Pulmonary artery endothelial cell (primary cell): ENCODE data around the gene SARS1. TPM values are rescaled to one million over a fixed set of nuclear protein-coding genes. Genes with fewer than 3 reads are reported as not detected.

ENCODE experiments used
- DNase-seq: peaks from one replicate; pipeline ENCODE4 v3.0.0-alpha.2; 2011; ENCODE audit warnings: low read depth, low spot score
- total RNA-seq: library from RNA; depleted of rRNA; stranded (reverse); fragments of >200 nt; gene quantifications from 2 replicates; pipeline ENCODE4 v1.2.3, GENCODE V29; 2014

SARS1 gene
- total RNA-seq, 1 donor from 2014 or later: 251 TPM

DNA sequence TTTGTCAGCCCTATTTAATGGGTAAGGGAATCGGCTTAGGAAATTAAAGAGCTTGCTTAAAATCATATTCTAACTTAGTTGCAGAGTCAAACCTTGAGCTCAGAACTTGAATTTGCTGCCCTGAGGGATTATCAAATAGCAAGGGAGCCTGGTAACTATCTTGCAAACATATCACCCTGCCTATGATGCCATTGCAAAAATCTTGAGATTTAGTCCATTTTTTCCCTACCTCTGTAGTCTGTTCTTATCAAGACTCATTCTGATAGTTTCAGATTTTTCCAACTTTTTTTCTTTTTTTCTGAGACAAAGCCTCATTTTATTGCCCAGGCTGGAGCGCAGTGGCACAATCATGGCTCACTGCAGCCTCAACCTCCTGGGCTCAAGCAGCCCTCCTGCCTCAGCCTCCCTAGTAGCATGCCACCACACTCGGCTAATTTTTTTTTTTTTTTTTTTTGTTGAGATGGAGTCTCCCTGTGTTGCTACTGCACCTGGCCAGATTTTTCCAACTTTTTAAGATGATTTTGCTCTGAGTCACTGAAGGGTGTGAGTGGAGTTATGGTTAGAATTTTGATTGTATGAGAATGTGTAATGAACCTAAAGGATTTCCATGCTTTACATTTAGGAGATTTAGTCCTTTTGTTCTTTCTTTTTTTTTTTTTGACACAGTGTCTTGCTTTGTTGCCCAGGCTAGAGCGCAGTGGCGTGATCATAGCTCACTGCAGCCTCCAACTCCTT is 12.2 kb downstream of the SARS1 start:
- no peak for DNase-seq

DNA sequence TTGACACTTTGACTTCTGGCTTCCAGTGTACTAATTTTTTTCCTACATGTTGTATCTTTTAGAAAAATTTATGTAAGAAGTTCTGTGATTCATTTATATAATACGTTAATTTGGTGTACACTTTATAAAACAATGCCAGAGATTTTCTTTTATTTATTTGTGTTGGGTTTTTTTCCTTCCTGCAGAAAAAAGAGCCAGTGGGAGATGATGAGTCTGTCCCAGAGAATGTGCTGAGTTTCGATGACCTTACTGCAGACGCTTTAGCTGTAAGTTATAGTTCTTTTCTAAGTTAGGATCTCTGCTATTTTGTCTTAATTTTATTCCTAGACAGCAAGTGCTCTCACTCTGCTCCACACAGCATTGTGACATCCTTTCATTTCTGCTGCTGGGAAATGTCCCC is 14.4 kb downstream of the SARS1 start:
- DNase-seq: no peak

DNA sequence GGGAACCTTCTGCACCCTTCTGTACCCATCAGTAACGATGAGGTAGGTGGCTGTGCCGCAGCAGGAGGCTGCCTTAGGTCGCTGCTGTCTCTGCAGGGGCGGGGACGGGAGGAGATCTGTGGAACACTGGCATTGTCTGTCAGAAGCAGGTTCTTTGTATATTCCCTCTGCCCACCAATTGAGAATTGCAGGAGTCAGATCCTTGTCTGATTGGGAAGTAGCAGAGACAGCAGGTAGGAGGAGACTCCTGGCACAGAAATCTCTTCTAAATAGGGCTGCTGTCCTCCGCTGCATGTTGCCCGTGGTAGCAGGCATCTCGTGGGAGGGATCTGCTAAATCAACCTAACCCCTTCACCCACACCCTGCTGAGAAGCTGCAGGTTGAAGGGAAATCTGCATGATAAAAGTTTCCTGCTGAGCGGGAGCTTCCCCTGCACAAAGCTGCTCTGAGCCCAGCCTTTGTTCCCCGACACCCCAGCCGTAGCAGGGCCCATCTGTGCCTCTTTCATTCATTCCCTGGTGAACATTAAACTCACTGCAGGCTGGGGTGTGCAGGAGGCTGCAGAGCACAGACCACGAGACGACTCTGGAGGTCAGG is 15.9 kb downstream of the SARS1 start:
- DNase-seq: no peak

DNA sequence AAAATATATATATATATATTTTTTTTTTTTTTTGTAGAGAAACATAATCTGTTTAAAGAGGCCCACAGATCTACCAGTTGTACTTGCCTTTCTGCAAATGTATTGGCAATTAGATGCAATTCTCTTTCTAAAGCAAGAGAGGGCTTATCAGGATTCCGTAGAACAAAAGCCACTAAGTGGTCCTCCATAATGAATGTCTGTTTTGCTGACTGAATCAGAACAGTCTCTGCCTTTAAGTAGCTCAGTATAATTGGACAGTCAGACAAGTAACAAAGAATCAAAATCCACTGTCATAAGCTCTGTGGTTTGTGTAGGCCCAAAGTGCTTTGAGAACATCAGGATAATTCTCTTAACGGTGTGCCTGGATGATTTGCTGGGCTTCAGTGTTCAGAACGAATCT is 17.3 kb downstream of the SARS1 start:
- DNase-seq: no peak

DNA sequence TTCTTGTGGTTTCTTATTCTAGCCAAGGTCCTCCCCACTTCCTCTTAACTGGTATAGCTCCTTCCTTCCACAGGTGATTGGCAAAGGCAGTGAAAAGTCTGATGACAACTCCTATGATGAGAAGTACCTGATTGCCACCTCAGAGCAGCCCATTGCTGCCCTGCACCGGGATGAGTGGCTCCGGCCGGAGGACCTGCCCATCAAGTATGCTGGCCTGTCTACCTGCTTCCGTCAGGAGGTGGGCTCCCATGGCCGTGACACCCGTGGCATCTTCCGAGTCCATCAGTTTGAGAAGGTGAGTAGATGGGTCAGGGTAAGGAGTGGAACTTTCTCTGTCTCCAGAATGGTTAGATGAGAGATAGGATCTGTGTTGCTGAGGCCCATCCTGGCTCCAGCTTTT is 21.4 kb downstream of the SARS1 start:
- no peak for DNase-seq

DNA sequence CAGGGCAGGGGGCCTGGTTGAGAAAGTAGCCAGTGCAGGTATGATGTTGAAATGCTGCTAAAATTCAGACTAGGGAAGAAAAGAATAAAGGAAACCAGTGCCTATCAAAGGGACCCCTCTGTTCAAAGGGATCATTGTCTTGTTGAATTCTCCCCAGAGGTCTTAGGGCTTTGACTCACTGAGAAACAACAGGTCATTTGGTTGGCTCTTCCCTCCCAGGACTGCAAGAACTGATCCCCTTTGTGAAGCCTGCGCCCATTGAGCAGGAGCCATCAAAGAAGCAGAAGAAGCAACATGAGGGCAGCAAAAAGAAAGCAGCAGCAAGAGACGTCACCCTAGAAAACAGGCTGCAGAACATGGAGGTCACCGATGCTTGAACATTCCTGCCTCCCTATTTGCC is 23.8 kb downstream of the SARS1 start:
- no peak for DNase-seq

DNA sequence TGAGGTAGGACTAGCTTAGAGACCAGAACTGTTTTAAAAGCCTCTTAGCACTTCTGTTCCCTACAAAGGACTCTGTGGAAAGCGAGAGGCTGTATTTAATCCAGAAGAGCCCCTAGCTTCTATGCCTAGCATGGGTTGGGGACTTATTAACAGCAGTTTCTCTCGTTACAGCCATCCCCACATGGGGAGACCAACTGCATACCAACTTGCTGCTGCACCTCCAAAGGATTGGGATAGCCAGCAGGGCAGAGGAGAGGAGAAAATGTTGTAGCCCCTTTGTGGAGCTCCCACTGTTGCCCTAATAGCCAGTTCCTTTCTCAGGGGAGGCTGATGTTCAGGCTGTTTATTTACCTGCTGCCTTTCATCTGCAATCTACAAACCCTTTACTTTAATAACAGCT is 24.7 kb downstream of the SARS1 start:
- DNase-seq: no peak

DNA sequence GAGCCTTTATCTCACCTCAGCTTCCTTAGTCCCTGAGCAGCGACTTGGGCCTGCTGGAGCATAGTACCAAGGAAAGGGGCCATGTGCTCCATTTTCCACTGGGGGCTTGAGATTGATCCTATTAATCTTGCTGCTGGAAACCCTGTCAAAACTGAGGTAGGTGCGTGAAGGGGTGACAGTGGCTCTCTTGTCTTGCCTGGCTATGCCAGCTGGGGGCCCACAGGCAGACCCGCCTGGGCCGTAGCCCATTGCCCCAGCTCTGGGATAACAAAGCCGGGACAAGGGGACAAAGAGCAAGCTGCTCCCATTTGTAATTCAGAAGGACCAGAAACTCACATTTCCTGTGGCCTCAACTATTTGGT is 25.3 kb downstream of the SARS1 start:
- no peak for DNase-seq

DNA sequence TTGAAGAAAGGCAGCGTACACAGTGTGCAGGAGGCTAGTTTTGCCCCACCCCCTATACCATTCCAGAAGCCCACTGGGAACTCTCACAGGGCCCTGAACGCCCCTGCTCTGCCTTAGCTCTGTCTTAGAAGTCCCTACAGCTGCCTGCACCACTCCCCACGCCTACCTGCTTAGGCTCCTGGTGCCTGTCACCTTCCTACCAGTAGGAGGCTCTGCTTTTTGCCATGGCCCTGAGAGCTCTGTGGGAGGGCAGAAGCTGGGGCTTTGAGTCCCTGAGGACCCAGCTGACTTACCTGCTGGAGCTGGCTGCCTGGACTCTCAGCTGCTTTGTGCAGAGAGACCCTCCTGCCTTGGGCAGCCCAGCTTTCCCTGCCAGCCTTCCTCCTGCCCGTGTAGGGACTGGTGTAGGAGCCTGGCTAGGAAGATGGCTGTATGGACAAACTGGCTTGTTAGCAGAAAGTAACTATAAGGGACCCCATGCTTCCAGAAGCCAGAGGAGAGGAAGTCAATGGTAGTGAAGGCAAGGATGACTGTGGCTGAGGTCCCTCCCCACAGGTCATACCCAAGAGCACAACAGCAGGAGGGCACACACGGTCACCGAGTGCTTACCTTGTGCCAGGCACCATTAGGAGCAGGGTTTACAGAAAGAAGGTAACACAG is 25.8 kb downstream of the SARS1 start:
- no peak for DNase-seq

DNA sequence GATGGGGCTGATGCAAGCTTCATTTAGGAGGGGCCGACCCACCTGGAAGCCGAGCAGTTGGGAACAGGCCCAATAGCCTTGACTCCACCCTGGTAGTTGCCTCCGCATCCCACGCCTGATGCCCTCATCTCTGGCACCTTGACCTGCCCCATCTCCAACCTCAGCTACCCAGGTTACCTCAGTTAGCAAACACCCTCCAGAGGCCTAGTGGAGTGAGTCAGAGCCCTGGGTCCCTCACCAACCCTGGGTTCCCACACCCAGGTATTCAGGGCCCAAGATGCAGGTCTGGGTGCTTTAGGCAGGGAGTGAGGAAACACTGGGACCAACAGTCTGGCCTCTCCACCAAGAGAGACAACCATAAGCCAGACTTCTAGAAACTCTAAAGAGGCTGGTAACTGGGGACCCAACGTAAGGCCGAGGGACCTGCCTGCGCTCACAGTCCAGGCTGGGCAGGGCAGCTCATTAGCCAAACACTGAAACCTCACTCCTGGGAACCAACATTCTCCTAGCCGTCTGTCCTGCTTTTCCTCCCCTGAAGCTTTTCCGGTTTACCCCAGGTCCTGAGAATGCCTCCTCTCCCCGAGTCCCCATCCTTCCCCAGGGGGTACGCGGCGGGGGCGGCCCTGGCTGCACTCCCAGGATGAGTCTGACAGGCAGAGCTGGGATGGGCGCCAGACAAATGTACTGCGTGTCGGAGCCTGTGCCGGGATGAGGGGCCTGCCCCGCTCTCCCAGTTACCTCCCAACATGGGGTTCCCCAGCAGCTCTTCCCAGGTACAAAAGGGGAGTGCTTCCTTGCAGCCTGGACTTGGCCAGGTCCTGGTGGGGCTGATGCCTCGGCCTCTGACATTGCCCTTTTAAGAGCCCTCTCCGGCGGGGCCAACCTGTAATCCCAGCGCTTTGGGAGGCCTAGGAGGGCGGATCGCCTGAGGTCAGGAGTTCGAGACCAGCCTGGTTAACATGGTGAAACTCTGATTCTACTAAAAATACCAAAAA is 26.7 kb downstream of the SARS1 start:
- DNase-seq: no peak

DNA sequence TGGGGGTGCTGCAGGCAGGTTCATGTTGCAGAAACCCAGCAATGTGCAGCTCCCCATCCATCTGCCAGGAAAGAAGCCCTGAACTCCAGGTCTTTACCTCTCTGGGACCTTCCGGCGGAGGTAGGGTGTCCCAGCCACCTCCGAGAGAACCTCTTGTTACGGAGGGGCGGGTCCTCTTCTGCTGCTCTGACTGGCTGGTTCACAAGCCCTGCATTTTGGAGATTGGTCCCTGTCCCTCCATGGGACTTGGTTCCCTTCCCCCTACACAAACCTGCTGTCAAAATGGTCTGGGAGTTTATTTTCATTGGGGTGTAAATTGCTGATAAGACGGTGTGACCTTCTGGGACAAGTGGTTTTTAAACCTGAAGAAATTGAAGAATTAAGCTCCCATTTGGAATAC is 27.6 kb downstream of the SARS1 start:
- no peak for DNase-seq

DNA sequence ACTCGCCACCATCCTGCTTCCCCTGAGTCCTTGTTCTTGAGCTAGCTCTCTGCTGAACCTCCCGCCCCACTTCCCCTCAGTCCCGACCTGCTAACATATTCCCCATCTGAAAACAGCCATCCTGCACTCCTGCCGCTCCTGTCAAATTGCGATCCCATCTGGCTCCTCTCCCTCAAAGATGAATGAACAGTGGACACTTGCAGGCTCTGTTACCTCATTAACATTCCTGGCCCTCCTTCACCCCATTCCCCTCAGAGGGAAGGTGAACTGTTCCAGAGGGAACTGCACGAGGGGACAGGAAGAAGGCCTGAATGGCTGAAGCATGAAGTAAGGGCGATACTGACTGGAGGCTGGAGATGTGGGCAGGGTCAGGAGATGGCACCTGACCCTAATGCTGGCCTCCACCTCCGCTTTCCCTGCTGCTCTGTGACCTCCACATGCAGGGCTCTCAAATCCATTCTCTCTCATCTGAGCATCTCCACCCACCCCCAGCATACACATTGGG is 28.2 kb downstream of the SARS1 start:
- DNase-seq: no peak

DNA sequence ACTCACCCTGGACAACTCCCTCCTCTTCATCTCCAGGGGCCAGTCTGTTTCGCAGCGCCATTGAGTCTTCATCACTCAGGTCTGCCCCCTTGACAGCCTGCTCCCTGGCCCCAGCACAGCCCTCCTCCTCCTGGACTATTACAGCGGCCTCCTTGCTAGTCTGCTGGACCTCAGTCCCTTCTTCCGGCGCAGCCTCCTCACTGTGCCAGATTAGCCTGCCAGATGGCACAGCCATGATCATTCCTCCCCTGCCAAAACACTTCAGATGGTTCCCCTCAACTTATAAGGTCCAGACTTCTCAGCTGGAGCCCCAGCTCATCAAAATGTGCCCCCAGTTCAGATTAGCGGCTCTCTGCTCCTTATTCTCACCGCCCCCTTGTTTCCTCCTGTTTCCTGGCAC is 28.7 kb downstream of the SARS1 start:
- DNase-seq: no peak

DNA sequence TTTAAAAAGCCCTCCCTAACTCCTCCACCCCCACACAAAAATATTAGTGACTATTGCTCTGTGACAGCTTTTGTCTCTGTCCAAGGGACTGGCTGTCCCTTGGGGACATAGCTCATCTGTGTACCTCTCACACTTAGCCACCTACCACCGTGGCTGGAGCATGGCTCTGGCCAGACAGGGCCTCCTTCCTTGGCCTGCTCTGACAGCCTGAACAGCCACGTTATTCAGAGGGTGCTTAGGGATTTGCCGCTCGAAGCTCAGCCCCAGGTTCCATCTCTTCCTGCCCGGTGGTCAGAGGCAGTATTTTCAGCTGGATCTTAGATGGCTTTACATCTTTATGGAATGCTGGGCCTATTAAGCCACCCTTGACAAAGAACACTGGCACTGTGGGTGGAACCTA is 29.5 kb downstream of the SARS1 start:
- DNase-seq: no peak

DNA sequence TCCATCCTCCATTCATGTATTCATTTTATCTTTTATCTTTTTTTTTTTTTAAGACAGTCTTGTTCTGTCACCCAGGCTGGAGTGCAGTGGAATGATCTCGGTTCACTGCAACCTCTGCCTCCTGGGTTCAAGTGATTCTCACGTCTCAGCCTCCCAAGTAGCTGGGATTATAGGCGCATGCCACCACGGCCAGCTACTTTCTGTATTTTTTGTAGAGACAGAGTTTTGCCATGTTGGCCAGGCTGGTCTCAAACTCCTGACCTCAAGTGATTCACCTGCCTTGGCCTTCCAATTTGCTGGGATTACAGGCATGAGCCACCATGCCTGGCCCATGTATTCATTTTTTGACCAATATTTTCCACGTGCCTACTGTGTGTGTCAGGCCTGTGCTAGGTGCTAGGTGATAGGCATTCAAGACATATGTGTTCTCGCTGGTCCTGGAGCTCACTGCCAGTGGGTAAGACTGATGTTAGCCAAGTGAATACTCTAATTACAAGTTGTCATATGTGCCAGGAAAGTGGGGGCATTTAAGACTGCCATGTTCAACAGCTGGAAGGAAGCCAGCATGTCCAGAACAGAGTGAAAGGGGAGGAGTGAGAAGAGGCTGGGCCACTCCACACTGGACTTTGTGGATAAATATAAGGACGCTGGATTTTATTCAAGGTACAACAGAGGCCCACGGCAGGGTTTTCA is 30.3 kb downstream of the SARS1 start:
- no peak for DNase-seq

DNA sequence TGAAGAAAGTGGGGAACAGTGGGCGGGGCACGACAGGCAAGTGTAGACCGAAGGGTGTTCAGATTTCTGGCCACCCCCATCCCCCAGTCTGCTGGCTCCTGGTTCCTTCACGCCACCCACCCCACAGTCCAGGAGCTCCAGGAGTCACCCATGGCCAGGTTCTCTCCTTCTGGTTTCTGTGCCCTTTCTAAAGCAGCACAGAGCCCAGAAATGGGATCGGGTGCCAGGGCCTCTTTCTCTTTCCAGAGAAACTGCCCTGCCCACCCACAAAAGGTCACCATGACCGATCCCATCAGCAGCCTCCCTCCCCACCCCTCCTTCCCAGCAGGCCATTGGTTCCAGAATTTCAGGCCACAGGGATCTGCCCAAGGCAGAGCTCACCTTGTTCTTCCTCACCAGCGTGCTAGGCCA is 32.4 kb downstream of the SARS1 start:
- no peak for DNase-seq

DNA sequence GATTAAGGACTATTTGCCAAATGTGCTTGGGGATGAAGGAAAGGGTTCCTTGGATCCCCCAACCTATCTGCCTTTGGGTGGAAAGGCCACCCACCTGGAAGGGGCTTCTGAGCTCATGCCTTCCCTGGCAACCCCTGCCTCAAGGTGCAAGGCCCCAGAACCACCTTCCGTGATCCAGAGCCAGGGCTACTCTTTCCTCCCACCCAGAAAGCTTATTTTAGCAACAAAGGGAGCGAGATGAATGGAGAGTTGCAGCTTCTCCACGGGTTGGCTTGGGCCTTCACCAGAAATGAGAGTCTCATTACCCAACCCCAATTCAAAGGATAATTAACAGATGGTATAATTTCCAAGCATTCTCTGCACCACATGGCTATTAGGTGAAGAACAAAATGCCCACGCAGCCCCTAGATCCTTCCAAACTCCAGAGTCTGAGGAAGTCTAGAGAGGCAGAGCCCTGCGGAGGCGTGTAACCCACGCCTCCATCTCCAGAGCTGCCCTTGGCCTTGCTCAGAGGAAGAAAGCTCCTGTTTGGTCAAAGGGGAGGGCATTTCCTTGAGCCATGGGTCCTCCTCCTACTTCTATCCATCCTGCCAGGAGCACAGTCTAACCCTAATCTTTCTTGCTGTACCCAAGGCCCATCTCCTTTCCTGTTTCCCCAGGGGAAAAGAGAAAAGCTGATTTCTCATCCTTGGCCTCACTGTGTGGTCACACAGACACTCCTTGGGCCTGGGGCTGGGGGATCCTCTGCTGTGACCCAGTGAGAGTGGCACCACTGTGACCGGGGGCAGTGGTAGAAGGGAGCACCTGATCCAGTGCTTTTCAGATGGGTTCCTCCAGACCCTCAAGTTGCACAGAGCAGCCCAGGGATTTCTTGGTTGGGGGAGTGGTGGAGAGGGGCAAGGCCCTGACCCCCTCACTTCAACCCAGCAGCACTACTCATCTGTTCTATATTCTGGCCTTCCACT is 34.0 kb downstream of the SARS1 start:
- no peak for DNase-seq

DNA sequence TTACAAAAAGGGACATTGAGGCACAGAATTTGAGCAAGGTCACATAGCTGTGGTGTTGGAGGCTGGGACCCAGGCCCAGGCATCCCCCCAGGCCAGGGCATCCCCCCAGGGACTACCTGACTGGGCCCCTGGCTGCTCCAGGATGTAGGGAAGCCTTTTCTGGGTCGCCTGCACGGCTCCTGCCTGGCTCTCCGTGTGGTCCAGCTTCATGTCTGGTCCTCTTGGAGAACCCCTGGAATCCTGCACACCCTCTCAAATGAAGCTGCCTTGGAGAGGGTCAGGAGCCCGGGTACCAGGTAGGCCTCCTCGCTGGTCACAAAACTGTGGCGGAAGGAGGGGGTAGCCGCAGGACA is 34.7 kb downstream of the SARS1 start:
- no peak for DNase-seq

DNA sequence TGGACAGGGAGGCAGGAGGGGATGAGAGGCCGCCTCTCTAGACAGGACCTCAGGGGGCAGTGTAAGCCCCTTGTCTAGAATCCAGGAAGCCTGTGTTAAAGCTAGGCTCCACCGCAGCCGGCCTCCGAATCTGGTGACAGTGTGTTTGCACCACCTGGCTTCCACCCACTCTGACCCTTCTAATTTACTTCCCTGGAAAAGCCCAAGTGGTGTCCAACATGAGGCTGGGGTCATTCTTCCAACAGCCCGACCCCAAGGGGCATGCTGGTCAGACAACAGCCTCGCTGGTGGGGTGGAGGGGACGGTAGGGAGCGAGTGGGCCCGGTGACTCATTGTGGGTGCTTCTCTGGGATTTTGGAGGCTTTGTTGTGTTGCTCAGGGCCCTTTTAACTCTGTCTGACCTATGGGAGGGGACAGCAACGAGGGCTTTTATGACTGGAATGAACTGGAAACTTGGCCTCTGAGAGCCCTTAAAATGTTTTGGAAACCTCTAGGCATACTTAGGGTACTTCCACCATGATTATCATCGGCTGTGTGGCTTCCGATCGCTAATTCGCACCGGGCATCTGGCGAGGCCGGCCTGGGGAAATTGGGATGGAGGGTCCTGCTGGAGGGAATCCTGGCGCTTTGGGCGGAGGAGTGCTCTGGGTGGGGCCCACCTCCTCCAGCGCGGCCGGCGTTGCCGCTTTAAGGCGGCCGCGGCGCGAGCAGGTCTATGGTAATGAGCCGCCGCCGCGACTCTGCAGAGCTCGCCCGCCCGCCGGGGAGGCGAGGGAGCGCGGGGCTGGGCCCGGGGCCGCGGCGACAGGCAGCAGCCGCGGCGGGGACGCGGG is 35.3 kb downstream of the SARS1 start, which contains the start of gene CELSR2:
CELSR2 (plus strand) TSS at position 743 of the 833 bp plus-strand sequence. CDS start 541 bp downstream, outside the sequence.
- no peak for DNase-seq
